GM10847 (cell line): ENCODE results near the gene ETV7.

Experiments used
- POLR2A ChIP-seq: IDR thresholded peaks from 2 replicates; pipeline ENCODE4 v1.6.1; 2011; ENCODE audit not compliant: insufficient read length; ENCODE audit errors: extremely low read depth

The ETV7 gene

DNA sequence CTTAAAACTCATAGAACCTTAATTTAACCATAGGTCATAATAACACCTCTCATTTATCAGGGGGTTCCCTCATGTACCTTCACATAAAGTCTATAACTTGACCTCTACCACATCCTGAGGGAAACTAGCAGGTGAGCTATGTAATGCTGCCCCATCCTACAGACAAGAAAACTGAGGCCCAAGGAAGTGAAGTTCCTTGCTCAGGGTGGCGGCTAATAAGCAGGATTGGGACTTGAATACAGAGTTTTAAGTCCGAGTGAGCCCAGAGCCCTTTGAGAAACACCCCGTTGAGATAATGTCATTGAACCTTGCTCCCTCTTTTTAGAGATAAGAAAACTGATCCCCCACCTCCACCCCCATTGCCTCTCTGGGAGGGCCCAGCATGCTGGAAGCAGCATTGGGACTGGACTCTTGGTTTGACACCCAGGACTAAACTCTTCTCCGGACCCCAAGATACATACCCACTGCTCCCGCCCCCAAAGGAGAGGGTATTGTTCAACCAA, 51.2 kb downstream of the ETV7 start:
- no peak for TF ChIP-seq POLR2A

DNA sequence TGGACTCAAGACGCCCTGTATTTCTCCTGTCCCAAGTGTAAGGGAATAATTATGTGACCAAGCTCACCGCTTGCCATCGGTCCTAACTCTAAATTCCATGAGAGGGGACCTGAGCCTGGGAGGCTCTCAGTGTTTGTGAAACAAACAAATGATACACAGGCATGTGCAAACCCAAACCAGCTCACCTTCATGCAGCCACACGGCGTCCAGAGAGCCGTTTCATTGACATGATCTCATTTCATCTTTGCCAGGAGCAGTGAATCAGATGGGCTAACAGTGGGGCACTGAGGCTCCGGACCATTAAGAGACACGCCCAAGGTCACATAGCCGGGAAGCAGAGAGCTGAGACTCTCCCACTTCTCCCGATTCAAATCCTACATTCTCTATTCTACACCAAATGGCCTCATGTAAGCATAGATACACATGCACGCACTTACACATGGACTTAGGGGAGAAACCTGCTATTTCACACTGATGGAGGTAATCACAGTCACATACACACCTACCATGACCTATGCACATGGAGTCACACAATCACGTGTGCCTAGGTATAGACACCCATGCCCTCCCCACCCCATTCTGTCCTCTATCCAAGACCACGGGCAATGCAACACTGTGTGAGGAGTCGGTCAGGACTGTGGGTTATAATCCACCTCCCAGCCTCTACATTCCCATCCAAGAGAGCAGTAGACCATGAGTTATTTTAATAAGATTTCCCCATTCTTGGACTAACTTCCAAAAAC, 51.8 kb downstream of the ETV7 start:
- no peak for TF ChIP-seq POLR2A

DNA sequence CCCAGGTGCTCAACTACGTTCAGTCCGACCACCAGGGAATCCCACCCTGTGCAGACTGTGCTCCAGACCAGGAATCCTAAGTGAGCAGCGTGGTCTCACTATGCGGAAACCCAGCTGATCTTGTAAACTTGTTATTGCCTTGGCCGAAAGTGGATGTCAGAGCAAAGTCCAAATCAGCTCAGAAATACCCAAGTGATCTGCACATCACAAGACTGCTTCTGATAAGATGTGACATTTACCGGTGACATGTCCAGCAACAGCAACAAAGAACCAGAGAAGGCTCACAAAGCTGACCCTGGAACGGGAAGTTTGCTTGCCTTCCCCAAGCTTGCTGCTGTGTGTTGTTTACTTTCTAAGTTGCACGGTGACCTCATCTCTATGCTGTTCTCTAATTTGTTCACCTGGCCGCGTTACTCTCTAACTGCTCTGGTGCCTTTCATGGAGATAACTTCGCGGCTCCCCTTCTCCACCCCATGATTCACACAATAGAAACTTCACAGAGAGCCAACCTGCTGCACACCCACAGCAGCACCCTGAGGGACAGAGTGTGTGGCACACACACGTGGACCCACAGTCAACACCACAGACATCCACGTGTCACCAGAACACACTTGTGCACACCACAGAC, 52.5 kb downstream of the ETV7 start:
- no peak for TF ChIP-seq POLR2A

DNA sequence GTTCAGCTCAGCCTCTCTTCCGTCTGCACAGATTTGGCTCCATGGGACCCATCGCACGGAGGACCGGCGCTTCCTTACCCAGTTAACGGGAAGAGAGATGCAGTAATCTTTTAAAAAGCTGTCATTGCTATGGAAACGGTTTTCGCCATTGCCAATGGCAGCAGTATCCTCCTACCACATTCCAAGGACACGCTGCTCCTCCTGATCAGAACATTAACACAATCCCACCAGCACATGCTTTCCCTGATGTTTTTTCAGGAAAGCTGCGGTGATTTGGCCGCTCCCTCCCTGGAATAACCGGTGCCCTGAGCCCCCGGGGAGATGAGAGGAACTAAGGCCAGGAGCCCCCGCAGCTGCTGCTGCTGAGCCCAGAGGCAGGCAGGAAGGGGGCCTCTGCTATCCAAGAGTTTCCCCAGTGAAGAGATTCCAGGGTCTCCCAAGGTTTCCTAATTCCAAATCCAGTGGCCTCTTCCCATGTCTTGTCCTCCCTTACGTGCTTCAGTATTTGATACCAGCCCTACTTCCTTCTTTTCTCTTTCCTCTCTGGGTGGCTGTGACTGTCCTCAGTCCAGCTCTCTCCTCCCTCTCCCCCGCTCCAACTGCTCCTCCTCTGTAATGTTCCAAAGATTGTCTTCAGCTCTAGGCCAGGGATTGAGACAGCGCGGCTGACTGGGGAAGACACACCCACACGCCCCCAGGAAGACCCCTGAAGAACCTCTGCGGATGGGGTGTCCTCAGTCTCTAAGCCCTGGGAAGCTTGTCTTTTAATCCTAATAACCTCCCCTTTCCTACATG, 53.3 kb downstream of the ETV7 start:
- TF ChIP-seq POLR2A, result no peak

DNA sequence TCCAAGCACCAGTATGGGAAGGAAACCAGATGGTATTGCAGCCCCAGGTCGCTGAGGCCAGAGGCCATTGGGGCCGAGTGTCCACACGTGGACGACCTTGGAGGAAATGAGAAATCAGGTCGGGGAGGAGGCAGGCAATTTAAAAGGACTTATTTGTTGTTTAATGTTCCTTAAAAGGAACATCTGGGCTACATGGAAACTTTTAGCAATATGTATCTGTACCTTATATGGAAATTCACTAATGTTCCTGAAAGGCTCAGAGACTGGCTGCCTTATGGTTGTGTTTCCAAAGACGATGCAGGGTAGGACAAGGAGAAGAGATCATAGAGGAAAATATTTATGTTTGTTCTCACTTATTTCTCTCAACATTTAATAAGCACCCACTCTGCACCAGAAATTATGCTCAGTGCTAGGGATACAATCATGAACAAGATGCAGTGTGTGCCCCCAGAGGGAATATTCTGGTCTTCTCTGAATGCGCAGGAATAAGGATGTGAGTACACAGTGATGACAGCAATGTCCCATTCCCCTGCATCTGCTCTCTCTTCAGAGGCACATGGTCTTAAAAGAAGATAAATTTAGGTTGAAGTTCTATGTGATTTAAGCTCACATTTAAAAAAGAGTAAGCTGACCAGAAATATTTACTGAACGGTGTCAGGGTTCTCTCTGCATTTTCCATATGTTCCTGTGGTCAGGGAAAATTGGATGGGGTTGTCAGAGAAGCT, 54.1 kb downstream of the ETV7 start:
- TF ChIP-seq POLR2A, result no peak

DNA sequence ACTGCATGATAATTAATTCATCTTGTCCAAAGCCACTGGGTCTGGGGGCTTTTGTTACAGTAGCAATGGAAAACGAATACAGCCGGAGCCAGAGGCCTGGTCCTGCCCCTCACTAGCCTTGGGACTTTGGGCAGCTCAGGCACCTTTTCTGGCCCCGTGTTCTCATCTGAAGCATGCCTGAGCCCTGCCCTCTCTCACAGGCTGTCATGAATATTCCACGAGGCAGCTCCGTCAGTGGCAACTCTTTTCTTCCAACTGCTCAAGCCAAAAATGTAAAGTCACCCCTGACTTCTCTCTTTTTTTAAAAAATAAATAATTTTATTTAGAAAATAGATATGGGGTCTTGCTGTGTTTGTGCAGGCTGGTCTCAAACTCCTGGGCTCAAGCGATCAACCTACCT, 56.1 kb downstream of the ETV7 start:
- no peak for TF ChIP-seq POLR2A

DNA sequence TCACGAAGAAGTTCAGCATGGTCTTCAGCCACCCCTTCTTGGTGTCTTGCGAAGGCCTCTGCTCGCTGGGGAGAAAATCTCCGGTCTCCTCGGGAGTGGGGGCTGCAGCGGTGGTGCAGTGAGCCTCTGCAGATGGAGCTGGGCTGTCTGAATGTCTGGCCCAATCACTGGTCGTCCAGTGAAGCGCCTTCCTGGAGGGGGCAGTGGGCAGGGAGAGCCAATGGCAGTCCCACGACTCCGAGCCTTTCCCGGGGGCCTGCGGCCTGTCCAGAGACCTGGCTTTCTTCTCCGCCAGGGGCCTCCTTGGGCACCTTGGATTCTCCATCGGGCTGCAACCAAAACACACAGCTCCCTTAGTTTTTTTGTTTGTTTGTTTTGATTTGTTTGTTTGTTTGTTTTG, 57.1 kb downstream of the ETV7 start:
- TF ChIP-seq POLR2A, result no peak

DNA sequence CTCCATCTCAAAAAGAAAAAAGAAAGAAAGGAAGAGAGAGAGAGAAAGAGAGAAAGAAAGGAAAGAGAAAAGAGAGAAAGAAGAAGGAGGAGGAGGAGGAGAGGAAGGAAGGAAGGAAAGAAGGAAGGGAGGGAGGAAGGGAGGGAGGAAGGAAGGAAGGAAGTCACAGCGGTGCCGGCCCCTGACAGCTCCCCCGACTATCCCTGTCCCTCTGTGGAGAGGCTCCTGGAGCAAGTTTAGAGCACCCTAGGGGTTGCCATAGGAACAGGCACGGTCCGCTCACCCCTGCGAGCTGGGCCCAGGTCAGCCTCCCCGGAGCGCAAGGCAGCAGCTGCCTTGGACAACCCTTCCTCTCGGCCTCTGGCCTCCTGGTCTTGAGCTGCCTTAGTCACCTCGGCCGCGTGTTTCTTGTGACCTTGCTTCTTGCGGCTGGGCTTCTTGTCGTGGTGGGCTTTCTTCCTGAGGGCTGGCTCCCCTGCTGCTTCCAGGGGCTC, 57.6 kb downstream of the ETV7 start:
- no peak for TF ChIP-seq POLR2A

DNA sequence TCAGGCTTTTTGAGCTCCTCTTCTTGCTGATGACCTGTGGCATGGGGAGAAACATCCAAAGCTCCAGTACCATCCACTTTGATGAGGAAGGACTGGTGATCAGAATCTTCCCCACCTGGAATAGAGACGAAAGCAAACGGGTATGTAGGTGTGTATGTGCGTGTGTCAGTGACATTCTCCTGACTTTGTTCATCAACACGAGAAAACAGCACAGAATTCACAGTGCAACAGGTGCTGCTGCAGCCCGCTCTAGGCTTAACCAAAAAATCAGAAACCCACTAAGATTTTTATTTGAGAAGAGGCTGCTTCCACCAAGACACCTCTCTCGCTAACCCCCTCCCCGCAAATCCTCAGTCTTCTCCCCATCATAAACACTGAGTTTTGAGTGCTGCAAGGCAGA, 58.9 kb downstream of the ETV7 start:
- no peak for TF ChIP-seq POLR2A

DNA sequence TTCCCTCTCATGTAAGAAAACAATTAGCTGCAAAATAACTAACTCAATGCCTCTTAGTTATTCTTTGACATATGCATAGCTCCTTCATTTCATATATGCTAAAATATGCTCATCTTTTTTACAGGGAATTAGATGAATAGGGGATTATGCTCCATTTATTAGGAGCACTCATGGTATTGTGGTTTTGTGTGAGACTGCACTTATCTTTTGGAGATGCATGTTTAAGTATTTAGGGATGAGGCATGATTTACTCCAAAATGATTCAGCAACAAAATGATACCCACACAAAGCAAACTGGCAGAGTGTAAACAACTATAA, 59.6 kb downstream of the ETV7 start:
- TF ChIP-seq POLR2A, result no peak

DNA sequence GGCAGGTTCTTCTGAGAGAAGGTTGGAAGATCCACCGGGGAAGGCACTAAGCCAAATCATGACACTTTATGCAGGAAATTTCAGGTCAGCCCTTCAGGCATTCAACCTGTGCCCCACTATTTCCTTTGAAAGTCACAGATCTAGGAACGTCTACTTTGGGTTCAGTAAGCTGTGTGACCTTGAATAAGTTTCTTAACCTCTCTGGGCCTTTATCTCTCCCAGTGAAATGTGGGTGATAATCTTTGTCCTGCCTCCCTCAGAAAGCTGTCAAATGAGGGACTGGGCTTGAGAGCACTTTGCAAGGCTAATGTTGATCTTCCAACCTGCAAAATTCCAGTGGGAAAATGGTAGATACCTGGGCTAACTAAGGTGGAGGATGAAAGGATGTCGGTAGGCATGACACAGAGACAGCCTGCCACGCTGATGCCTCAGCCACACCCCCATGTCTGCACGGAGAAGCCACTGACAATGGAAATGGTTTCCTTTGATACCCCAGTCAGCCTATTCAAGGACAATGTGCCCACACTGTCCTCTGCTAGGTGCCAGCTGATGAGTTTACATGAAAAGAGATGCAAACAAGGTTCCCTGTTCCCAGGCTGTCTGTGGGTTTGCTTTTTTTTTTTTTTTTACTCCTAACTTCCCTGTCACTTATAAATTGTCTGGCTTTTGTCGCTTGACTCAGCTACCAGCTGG, 60.1 kb downstream of the ETV7 start:
- TF ChIP-seq POLR2A, result no peak

DNA sequence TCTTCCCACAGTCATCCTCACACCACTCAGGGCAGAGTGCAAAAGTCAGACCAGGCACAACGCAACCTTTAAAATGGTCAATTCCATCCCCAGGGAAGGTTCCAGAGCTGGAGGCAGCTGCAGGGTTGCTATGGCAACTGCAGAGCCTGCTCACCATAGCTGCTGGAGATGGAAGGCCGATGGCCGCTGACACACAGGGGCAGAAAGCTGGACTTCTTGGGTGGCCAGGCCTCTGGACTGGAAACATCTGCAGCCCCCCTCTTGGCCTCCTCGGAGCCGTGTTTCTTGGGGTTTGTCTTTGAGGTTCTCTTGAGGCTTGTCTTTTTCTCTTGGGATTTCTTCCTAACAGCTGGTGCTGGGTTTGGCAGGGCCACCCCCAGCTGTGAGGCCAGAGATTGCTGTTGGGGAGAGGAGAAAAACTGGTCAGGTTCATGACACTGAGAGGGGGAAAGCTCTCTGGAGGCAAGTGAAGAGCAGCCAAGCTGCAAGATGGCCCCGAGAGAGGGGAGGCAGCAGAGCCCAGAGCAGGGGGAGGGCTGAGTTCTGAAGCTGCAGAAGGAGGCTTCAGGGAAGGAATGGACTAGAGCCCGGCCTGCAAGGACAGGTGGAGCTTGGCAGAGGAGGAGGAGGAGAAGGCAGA, 61.0 kb downstream of the ETV7 start:
- TF ChIP-seq POLR2A, result no peak

DNA sequence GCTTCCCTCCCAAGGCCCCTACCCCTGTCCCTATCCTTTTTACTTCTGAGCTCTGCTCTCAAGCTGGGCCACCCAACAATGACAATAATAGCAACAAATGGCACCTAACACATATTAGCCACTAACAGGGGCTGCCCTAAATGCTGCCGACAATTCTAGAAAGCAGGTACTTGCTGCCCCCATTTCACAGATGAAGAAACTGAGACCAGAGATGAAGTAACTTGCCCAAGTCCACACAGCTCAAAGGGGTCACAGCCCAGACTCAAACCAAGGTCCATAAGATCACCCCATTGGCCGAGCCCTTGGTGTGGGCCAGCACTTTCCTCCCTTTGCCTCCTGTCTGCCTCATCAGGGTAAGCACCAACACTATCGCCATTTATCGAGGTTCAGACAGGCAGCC, 62.8 kb downstream of the ETV7 start:
- TF ChIP-seq POLR2A, result no peak

DNA sequence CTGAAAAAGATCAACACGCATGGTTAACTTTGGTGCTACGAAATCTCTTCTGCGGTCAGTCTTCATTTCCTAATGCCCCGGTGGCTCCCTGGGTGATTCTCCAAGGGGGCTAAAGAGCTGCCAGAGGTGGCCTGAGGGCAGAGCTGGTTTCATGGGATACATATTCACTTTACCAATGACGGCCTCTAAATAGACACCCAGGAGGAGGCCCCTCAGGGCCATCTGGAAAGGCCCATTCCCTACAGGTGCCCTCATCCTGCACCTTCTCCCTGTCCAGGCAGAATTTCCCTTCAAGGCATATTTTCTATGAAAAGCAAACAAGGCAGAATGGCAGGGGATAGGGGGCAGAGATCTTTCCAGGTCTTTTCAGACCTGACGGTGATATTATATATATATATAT, 63.3 kb downstream of the ETV7 start:
- TF ChIP-seq POLR2A, result no peak

DNA sequence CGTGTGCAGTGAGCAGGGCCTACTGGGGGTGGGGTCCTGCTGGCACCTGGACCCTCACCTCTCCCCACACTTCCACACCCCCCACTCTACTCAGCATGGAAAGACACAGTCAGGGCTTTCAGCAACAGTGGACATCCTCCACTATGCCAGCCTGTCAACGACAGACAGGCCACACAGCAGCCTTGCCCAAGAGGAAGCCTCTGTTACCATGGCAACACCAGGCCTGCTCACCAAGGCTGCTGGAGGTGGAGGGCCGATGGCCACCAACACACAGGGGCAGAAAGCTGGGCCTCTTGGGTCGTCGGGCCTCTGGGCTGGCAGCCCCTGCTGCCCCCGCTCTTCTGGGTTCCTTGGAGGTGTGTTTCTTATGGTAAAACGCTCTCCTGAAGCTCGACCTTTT, 64.4 kb downstream of the ETV7 start:
- TF ChIP-seq POLR2A, result no peak

DNA sequence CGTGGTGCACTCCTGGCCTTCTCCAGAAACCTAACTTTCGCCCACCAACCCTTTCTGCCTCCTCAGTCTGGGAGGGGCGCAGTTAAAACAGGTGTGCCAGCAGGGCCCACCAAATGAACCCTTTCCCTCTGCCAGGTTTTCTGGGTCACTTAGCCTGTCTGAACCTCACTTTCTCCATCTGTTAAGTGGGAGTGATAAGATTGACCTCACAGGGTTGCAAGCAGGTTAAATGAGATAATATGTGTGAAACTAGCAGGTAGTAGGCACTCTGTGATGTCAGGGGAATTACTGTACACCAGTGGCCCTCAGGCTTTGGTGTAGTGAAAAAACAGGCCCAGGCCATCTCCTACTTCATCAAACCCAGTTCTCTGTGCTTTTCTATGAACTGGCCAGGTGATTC, 64.9 kb downstream of the ETV7 start:
- no peak for TF ChIP-seq POLR2A
